CD4-positive, alpha-beta T cell treated with Interleukin-21 for 1 hour (primary cell): Measurements from ENCODE around the gene RND3.

Experiments
- DNase-seq: peaks from one replicate; pipeline ENCODE4 v3.0.0-alpha.2; 2020

RND3 gene

GRCh38 chr2:150474326-150475074 lies 13.0 kb downstream of the RND3 start:
- DNase-seq: no peak

GRCh38 chr2:150473767-150474166 lies 13.7 kb downstream of the RND3 start:
- DNase-seq: no peak

GRCh38 chr2:150472511-150472899 lies 15.0 kb downstream of the RND3 start:
- DNase-seq: no peak

GRCh38 chr2:150471813-150472510 lies 15.5 kb downstream of the RND3 start:
- DNase-seq: no peak

GRCh38 chr2:150470435-150470834 lies 17.0 kb downstream of the RND3 start:
- DNase-seq: no peak

- no peak for DNase-seq
These were observed 17.7 kb downstream of the RND3 start for GRCh38 chr2:150469706-150470274.

DNA sequence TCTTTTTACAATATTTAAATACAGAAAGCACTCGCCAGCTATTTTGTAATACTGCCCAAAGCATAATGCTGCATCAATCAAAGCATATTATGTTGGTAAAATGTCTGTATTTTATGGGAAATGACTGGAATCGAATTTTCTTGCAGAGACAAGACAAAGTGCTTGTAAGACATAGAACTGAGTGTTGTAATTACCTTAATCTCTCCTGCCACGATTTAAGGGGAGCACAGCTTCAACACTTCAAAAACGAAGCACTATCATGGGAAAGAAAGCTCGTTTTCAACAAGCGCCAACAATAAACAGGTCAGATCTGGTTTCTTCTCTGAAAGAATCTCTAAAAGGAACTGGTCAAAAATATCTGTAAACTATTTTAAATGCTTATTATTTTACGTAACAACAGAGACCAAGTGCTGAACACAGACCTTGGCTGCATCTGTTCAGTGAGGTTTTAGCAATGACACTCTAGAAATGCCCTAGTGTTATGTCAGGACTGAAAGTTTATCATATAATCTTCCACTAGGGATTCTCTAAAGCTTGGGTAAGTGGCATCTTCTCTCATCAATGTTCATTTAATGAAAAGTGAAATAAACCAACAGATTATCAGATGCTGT lies 19.0 kb downstream of the RND3 start:
- no peak for DNase-seq

- no peak for DNase-seq
These were observed 19.9 kb downstream of the RND3 start for GRCh38 chr2:150467621-150467963.

DNA sequence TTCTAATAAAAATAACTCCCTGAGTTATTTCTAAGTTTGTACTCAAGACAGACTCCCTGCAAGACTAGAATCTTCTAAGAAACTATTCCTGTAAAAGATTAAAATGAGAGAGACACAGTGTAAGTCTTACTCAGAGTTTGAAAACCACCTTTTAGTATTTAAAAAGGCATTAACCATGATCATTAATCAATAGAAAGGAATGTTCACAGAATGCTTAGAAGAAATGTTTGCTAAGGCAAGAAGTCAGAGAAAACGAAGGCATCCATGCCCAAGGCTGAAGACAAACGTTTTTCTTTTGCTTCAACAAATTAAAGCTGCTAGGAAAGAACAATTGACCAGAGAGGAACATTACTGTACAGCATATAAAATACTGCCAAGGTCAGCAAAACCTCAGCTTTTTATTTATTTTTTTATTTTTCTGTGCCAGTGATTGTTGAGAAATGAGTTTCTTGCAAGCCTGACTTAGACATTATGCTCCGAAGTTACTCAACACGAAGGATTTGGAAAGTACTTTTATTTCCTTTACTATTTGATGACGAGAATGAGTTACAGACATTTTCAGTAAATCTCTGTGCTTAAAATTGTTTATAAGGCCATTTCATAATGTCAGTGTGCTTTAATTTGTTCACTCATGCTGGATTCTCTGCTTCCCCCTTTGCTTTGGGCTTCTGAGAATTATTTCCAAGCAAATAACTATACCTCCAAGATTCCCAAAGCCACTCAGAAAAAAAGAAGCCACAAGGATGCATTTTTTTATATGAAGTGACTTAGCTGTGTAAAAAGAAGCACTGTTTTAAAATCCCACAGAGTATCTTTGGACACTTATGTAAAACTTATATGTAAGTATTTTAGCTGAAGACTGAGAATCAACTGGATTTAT lies 20.5 kb downstream of the RND3 start:
- no peak for DNase-seq

DNA sequence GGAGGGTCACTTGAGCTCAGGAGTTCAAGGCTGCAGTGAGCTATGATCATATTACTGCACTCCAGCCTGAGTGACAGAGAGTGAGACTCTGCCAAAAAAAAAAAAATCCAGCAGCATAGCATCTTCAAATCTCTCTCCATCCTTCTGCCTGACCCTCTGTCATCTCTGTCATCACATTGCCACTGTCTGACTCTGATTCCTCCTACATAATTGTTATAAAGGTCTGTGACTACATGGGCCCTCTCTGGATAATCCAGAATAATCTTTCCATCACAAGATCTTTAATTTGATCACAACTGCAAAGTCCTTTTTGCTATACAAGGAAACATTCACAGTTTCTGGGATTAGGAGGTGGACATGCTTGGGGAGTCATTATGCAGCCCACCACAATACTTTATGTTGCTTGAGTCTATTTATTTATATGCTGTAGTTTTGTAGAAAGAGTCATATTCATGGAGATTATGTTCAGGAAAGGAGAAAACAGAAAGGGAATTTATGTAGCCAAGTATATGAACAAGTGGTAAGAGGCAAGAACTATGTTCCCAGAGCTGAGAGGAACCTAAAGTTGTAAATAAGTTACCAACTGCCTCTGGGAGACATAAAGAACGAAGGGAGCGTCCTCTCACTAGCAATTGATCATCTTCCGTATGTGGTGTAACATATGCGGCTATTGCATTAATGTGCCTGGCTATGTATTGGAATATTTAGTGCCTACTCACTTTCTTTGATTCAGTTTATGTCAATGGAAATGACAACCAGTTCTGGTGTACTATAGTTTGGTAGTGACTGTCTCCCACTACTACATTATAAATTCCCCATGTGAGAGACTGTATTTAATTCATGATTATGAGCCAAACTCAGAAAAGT lies 21.5 kb downstream of the RND3 start:
- no peak for DNase-seq

DNA sequence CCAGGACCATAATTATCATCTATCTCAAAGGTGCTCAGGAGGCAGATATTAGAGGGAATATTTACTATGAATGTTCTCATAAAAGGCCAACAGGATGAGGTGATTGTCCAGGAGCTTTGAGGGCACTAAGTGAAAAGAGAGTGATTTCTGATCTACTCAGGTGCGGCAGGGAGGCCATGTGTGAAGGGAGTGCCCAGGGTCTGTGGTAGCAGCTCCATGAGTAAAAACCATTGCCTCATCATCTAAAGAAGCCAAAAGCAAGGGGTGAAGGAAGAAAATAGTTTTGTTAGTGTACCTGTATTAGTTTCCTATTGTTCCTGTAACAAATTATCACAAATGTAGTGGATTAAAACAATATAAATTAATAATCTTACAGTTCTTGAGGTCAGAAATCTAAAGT lies 22.5 kb downstream of the RND3 start:
- DNase-seq: no peak

GRCh38 chr2:150464270-150464669 lies 23.2 kb downstream of the RND3 start:
- no peak for DNase-seq

DNA sequence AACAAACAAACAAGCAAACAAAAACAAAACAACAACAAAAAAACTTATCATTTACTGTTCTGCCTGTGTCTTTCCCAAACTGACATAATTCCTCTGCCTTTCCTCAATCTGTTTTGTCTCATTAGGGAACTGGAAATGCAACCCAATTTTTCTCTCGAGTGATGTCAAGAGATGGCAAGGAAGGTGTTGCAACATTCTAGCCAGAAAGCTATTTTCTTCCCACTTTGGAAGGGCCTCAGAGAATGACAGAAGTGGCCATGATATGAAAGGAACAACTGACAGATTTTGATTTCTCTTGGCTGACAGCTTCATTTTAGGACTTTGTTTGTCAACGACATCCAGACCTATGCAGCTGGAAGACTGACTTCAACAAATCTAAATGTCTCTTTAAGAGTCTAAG lies 24.7 kb downstream of the RND3 start:
- no peak for DNase-seq

DNA sequence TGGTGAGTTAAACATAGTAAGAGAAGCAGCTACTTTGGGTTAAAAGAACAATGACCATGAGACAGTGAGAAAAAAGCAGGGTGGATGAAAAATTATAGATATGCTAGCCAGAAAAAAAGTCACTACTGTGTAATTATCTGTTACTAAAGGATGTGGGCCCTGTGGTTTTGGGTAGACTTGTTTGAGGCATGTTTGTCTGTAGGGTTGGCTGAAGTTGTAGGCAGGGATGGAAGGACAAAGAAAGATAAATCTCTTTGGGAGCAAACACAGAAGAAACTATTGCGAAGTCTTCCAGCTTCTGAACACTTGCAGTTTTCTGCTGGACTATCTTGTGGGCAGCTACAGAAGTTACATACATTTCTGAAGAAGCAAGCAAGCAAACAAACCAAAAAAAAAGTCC lies 28.2 kb downstream of the RND3 start:
- no peak for DNase-seq

DNA sequence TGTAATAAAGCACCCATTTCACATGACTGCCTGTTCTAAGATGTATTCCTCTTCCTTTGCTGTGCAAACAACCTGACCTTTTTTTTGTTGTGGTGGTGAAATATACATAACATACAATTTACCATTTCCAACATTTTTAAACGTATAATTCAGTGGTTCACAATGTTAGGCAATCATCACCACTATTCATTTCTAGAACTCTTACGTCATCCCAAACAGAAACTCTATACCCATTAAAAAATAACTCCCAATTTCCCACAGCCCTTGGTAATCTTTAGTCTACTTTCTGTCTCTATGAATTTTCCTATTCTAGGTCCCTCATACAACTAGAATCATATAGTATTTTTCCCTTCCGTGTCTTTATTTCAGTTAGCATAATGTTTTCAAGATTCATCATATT lies 36.7 kb downstream of the RND3 start:
- DNase-seq: no peak

DNA sequence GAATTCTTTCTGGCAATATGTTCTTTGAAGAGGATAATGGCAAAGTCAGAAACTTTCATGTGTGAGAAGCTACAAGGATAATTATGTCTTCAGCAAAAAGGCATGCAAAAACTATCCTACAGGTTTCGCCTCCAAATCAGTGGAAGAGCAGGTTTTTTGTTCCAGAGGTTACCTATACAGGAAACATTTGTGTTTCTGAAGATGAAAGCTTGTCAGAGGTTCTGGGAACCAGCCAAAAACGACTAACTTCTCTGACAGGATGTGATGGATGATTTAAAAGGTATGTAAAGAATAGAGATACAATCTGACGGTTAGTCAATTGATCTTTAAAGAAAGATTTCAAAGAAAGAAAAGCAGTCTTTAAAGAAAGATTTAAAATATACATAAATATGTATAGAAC lies 37.6 kb downstream of the RND3 start:
- no peak for DNase-seq

DNA sequence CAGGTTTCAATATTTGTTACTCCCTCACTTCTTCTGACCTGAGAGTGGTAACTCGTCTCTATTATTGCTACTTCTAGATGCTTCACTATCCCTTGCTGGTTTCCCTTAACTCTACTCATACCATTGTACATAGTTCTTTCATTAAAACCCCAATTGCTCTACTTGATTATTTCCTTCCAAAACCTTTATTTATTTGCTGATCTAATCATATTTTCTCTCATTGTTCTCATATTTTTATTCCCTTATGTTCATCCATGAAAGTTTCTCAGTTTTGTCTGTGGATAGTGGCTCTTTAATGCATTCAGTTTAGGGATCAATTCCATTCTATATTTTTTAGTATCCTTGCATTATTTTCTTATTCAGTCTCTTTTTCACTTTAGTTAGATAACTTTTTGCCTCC lies 42.1 kb downstream of the RND3 start:
- DNase-seq: no peak

DNA sequence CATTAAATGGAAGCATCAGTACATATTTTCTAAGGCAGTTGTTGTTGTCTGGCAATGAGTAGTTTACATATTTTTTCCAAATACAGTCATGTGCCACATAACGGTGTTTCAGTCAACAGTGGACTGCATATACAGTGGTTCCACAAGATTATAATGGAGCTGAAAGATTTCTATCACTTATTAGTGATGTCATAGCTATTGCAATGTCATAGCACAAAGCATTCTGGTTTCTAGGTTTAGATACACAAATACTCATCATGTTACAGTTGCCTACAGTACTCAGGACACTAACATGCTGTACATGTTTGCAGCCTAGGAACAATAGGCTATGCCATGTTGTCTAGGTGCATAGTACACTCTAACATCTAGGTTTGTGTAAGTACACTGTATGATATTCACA lies 45.0 kb downstream of the RND3 start:
- no peak for DNase-seq

DNA sequence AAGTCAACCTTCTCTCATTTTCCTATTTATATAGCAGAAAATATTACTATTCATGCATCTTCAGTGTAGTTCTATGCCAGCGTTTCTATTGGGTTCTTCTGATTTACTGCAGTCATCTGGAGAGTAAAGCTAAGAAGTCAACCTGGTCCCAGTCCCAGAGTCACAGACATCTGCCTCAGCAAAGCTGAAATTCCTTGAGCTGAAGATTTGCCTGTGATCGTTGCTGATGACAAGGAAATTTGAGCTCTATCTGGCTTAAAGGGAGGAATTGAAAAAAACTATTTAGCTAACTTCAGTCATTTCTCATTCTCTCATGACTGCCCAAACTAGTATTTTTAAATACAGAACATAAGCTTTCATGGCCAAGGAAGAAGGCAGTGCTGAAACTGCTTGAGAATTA lies 45.7 kb downstream of the RND3 start:
- DNase-seq: no peak

DNA sequence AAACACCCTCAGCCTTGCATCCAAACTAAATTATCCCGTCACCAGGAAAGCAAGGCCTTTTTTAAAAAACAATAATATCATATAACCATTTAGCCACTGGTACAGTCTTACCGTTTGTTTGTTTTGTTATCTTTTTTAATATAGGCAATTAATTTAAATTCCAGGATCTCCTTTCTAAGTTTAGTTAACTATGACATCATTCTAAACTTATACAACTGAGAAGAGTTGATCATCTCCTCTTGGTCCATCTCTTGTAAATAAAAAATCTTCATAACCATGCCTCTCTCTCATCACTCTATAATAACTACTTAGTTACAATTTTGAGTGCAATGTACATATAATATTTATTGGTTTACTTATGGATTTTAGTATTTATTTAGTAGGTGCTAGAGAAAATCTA lies 46.2 kb downstream of the RND3 start:
- no peak for DNase-seq

- DNase-seq: no peak
These were observed 48.8 kb downstream of the RND3 start for GRCh38 chr2:150438654-150439053.

DNA sequence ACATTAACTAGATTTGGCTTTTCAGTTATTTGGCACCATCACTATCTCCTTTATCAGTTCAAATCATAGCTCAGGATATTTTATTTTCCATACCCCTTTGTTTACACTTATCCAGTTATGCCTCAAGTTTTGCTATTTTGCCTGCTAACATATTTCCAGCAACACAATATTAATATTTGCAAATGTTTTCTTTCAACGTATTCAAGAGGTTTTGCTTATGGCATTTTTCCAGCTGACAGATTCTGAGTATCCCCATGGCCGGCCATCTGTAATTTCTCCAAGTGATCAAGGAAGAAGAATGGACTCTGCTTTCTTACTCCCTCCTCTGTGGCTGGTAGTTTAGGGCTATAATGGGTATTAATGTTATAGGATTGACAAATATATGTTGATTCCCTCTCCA lies 49.4 kb downstream of the RND3 start:
- no peak for DNase-seq
